GM12875 (cell line): ENCODE data around the gene DMC1.
A peak's percentile ranks its signal among the peaks of the same experiment; 100 is the strongest.
"Not testable (repeated sequence)": the region's sequence is repeated elsewhere in the genome, so short reads cannot be mapped to it uniquely, and the experiment has no call there.

ENCODE experiments used
- H3K4me3 ChIP-seq: one replicate; pipeline ENCODE4 v1.5.1; 2011; ENCODE audit warnings: low read depth, low read length, control low read depth
- TF ChIP-seq, protein P1 (sequence below): IDR thresholded peaks from 2 replicates; pipeline ENCODE4 v1.5.1; 2011; ENCODE audit warnings: low read depth, mild to moderate bottlenecking, control low read depth, inconsistent platforms, low read length, moderate library complexity, borderline replicate concordance; ENCODE audit not compliant: insufficient read depth

DMC1 gene, protein sequence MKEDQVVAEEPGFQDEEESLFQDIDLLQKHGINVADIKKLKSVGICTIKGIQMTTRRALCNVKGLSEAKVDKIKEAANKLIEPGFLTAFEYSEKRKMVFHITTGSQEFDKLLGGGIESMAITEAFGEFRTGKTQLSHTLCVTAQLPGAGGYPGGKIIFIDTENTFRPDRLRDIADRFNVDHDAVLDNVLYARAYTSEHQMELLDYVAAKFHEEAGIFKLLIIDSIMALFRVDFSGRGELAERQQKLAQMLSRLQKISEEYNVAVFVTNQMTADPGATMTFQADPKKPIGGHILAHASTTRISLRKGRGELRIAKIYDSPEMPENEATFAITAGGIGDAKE

DNA sequence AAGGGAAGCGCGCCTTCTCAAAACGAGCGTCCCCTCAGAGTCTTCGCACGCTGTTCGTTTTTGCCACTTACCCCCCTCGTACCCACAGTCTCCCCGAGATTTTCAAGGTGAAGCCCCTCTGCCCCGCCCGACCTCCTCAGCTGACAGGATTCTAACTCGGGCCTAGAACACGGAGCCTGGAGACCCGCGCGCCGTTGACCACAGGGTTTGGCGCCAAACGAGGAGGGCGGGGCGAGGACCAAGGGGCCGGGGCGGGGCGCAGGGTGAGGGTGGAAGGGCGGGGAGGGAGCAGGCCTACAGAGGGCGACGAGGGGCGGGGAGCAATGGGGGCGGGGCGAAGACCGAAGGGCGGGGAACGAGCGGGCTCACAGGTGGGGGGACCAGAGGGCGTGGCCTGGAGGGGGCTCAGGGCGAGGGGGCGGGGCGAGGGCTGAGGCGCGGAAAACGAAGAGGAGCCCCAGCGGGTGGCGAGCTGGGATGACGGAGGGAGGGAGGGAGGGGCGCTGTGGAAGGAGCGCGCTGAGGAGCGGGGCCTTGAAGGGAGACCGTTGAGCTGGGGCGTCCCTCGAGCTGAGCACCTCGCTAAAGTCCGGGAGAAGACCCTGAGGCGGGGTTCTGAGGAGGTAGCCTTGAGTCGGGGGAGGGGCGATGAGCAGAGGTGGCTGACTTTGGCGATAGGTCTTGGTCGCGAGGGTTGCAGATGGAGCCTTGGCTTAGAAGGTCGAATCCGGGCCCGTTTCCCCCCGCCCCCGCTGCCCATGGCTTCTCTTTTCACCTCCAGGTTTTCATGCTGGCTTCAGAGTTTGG is at the start of gene DMC1:
Gene DMC1, minus strand, starts transcription at position 212 of the 807 bp plus-strand sequence. CDS start 1,927 bp downstream, outside the sequence.
- H3K4me3 ChIP-seq = peak within 1 kb of the TSS; percentile 89

DNA sequence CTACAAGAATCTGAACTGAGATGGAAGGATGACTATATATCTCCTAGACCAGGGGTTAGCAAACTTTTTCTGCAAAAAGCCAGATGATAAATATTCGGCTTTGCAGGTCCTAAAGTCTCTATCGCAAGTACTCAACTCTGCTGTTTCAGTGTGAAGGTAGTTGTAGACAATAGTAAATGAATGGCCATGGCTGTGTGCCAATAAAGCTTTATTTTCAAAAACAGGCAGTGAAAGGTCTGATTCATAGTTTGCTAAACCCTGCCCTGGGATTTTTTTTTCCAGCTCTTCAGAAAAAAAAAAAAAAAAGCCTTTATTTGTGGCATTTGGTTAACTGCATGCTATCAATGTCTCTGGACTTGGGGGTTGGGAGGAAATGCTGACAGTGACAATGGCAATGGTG is 48.7 kb upstream of the DMC1 start:
- H3K4me3 ChIP-seq = no peak overlapping the region
- TF ChIP-seq, protein P1, sequence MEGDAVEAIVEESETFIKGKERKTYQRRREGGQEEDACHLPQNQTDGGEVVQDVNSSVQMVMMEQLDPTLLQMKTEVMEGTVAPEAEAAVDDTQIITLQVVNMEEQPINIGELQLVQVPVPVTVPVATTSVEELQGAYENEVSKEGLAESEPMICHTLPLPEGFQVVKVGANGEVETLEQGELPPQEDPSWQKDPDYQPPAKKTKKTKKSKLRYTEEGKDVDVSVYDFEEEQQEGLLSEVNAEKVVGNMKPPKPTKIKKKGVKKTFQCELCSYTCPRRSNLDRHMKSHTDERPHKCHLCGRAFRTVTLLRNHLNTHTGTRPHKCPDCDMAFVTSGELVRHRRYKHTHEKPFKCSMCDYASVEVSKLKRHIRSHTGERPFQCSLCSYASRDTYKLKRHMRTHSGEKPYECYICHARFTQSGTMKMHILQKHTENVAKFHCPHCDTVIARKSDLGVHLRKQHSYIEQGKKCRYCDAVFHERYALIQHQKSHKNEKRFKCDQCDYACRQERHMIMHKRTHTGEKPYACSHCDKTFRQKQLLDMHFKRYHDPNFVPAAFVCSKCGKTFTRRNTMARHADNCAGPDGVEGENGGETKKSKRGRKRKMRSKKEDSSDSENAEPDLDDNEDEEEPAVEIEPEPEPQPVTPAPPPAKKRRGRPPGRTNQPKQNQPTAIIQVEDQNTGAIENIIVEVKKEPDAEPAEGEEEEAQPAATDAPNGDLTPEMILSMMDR = no peak

More for the DNA sequence above, at the start of gene DMC1:
- TF ChIP-seq, protein P1 = no peak

DNA sequence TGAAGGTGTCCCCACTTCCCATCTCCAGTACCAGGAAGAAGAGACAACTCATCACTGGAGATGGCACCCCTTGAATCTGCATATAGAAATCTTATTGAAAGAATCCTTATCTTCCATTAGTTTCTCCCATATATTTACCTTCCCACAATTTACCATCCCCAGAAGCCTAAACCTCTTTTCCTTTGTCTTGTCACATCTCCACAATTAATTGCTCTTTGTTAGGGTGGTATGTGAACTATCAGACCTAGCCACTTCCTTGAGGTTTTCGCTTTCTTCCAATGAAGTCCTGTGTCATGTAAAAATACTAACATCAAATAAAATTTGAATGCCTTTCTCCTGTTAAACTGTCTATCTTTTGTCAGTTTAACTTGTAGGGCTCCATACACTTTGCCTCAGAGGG is 48.3 kb upstream of the DMC1 start:
- TF ChIP-seq, protein P1 = no peak
- H3K4me3 ChIP-seq = no peak overlapping the region

DNA sequence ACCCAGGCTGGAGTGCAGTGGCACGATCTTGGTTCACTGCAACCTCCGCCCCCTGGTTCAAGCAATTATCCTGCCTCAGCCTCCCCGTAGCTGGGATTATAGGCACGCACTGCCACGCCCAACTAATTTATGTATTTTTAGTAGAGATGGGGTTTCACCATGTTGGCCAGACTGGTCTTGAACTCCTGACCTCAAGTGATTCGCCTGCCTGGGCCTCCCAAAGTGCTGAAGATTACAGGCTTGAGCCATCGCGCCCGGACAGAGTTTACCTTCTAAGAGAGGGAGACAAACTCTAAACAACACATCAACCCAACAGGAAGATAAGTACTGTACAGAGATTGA is 45.1 kb upstream of the DMC1 start:
- H3K4me3 ChIP-seq = not testable (repeated sequence)

DNA sequence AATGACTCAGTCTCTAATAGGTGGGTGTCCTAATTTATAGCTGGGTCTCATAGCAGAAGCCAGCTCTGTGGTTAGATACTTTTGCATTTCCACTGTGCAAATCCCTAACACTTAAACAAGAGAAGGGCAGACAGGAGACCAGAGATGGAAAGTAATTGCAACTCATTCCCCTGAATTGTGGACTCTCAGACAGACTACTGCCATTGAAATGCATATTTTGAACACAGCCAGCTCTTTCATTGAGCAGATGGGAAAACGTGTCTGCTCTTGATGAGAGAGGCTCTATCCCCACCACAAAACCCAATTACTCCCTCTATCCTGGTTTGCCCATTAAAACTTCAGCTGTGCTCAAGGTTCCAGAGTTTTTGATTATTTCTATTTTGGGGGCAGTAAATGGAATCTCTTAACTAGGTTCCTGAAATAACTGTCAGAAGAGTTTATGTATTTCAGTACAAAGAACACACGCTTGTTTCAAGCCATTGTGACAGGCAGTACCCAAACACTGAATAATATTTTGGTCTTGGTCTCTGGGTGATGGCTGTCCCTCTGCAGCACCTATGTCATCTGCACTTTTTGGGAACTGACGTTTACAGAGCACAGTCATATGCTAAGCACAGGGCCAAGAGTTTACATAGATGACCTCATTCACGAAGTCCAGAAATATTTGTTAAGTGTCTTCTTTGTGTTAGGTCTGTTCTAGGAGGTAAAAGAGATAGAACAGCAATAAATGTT is 44.5 kb upstream of the DMC1 start:
- TF ChIP-seq, protein P1 = no peak
- no peak overlapping the region for H3K4me3 ChIP-seq

DNA sequence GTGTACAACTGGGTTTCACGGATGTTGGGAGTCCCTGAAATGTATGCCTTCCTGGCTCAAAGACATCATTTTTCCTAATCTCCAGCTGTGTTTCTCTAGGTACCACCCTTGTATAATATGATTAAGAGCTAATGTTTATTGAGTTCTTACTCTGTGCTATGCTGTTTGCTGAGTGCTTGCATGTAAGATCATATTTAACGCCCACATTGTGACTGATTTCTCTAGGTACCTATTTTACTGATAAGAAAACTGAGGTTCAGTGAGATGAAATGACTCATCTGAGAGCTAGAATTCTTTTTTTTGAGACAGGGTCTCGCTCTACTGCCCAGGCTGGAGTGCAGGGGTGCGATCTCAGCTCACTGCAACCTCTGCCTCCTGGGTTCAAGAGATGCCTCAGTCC is 43.6 kb upstream of the DMC1 start:
- no peak overlapping the region for H3K4me3 ChIP-seq
- TF ChIP-seq, protein P1 = no peak

DNA sequence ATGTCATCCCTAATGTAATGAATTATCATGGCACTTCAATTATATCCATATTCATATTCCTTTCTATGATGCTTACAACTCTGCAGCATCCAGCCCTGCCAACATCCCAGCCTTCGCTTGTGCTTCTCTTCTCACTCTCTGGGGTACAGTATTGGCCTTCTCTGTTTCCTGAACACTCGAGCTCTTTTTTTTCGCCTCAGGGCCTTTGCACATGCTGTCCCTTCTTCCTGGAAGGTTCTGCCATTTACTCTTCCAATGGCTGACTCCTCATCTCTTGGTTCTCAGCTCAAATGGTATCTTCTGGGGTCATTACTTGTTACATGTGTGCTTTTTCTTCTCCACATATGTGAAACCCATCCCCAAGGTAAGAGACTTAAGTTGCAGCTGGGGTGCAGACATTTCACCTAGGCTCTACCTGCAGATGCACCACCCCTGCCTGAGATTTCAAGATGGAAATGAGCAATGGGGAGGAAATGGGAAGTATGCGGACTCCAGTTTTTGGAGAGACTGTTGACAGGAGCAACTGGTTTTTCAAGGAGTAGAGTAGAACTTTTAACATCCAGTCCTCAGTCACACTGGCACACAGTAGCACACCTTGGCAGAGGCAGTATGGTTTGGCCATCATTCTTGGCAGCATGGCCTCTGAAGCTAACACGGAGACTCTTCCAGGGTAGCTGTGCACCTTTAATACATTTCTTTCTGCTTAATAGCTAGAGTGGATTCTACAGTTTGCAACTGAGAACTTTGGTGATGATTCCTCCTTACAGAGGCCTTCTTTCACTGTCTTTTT is 42.4 kb upstream of the DMC1 start:
- no peak overlapping the region for H3K4me3 ChIP-seq
- TF ChIP-seq, protein P1 = no peak
